ENCODE results near the gene APOBEC3H. TPM values are rescaled to one million over a fixed set of nuclear protein-coding genes. Genes with fewer than 3 reads are reported as not detected.

APOBEC3H gene
- total RNA-seq, 1 experiment from 2014 or later, result not detected

GRCh38 chr22:39148026-39148726, 51.1 kb downstream of the APOBEC3H start:
- no peak overlapping the region for H3K4me3 Mint-ChIP-seq (ENCODE audit: unreplicated experiment)

DNA sequence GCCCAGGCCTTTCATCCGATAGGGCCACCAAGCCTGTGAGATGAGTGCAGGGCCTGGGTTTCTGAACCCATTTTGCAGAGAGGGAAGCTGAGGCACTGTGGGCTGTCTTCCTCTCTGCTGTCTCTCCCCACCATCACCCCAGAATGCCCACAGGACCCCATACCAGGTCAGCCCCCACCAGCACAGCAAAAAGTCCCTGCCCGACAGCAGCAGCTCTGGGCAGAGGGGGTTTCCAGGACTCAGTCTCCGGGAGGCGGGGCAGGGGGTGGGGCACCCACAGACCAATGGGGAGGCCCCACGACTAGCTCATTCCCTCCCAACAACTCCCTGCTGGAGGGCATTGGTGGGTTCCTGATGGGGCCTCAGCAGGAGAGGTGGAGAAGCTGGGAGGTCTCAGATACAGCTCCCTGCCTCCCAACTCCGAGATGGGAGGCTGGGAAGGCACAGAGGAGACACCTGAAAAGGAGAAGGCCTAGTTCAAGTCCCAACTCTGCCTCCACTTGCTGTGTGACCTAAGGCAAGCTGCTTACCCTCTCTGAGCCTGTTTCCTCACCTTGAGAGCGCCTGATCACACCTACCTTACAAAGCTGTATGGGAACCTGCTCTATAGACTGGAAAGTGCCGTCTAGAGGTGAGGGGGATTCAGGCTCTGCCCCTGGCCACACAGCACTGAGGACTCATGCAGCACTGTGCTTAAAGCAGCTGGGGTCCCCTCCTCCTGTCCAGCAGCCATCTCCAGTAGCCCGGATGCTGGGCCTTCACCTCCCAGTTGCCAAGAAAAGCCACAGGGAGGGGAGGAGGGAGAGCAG, 51.9 kb downstream of the APOBEC3H start:
- Mint-ChIP-seq H3K4me1 (ENCODE audit: low read depth, unreplicated experiment) (peaks cover 5% of the 10 kb centered on the region), H3K36me3 (ENCODE audit: insufficient read depth, unreplicated experiment) (no peaks in the 10 kb centered on the region), H3K4me3 (ENCODE audit: unreplicated experiment) (no peak overlapping the region), H3K27ac (ENCODE audit: unreplicated experiment) (no peak overlapping the region), H3K27me3 (ENCODE audit: insufficient read depth, unreplicated experiment) (peaks cover 7% of the 10 kb centered on the region), H3K9me3 (ENCODE audit: unreplicated experiment) (no peaks in the 10 kb centered on the region)
- peak in 1 of 2 experiments; percentile 35 for DNase-seq
- Histone ChIP-seq H3K27me3 (replicated peaks; ENCODE audit: control insufficient read depth, insufficient read depth, low read length) (peaks cover 2% of the 10 kb centered on the region; the same call in 1 of the 2 replicates), H3K36me3 (ENCODE audit: control insufficient read depth, insufficient read depth, low read length) (no peaks in the 10 kb centered on the region), H3K9me3 (no peaks in the 10 kb centered on the region), H3K4me1 (peaks cover 19% of the 10 kb centered on the region; the same call in 1 of the 2 replicates), H3K4me3 (ENCODE audit: low read depth, low read length) (no peak overlapping the region)
- no TSS peak for BruUV-seq (replicated peaks)
- POLR2A ChIA-PET, result interaction anchor here (0.5 to 0.6 kb wide), 2 partner anchors 361 to 688 kb away, joined by 3 to 7 read pairs; no protein-coding TSS in a partner anchor
- TF ChIP-seq, protein P1, sequence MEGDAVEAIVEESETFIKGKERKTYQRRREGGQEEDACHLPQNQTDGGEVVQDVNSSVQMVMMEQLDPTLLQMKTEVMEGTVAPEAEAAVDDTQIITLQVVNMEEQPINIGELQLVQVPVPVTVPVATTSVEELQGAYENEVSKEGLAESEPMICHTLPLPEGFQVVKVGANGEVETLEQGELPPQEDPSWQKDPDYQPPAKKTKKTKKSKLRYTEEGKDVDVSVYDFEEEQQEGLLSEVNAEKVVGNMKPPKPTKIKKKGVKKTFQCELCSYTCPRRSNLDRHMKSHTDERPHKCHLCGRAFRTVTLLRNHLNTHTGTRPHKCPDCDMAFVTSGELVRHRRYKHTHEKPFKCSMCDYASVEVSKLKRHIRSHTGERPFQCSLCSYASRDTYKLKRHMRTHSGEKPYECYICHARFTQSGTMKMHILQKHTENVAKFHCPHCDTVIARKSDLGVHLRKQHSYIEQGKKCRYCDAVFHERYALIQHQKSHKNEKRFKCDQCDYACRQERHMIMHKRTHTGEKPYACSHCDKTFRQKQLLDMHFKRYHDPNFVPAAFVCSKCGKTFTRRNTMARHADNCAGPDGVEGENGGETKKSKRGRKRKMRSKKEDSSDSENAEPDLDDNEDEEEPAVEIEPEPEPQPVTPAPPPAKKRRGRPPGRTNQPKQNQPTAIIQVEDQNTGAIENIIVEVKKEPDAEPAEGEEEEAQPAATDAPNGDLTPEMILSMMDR (IDR thresholded peaks at IDR 0.05; ENCODE audit: insufficient read depth in 1 of 2, low read depth in 1 of 2, low read length in 1 of 2, severe bottlenecking in 1 of 2, unreplicated experiment in 1 of 2), result no peak
- intact Hi-C loops (cut with micrococcal nuclease; ENCODE audit: unreplicated experiment), result no loop called here
- CTCF ChIA-PET, result interaction anchor here (0.8 to 1.3 kb wide), 2 partner anchors 13 to 20 kb away, joined by 4 read pairs; no protein-coding TSS in a partner anchor

More at GRCh38 chr22:39148026-39148726, 51.1 kb downstream of the APOBEC3H start:
- Histone ChIP-seq H3K4me1 (peaks cover 15% of the 10 kb centered on the region; the same call in 1 of the 2 replicates), H3K36me3 (ENCODE audit: control insufficient read depth, insufficient read depth, low read length) (no peaks in the 10 kb centered on the region), H3K4me3 (ENCODE audit: low read depth, low read length) (no peak overlapping the region), H3K27me3 (replicated peaks; ENCODE audit: control insufficient read depth, insufficient read depth, low read length) (no peaks in the 10 kb centered on the region), H3K9me3 (no peaks in the 10 kb centered on the region)
- no TSS peak for BruUV-seq (replicated peaks)
- no peaks in the 10 kb centered on the region for H3K9me3 Mint-ChIP-seq (ENCODE audit: unreplicated experiment)
- DNase-seq, result peak in 1 of 2 experiments; percentile 19
- no peaks in the 10 kb centered on the region for H3K4me1 Mint-ChIP-seq (ENCODE audit: low read depth, unreplicated experiment)
- H3K27me3 Mint-ChIP-seq (ENCODE audit: insufficient read depth, unreplicated experiment), result no peaks in the 10 kb centered on the region
- CTCF ChIA-PET, result interaction anchor here (0.8 kb wide), 1 partner anchor 19 kb away, joined by 4 read pairs; no protein-coding TSS in a partner anchor
- no peak overlapping the region for H3K27ac Mint-ChIP-seq (ENCODE audit: unreplicated experiment)
- intact Hi-C loops (cut with micrococcal nuclease; ENCODE audit: unreplicated experiment), result no loop called here
- POLR2A ChIA-PET, result interaction anchor here (0.6 to 0.9 kb wide), 2 partner anchors 305 to 687 kb away, joined by 3 to 7 read pairs; no protein-coding TSS in a partner anchor
- H3K36me3 Mint-ChIP-seq (ENCODE audit: insufficient read depth, unreplicated experiment), result no peaks in the 10 kb centered on the region
- TF ChIP-seq, protein P1 (IDR thresholded peaks at IDR 0.05; ENCODE audit: insufficient read depth in 1 of 2, low read depth in 1 of 2, low read length in 1 of 2, severe bottlenecking in 1 of 2, unreplicated experiment in 1 of 2), result no peak

Measured in Caco-2 (cell line).